PFSK-1 (cell line): ENCODE data around the gene CCL26.

Source experiments
- POLR2AphosphoS5 ChIP-seq: IDR thresholded peaks from 2 replicates; pipeline ENCODE4 v1.6.1; 2012; ENCODE audit warnings: low read depth, mild to moderate bottlenecking, control low read depth, low read length, moderate library complexity
- SIN3A ChIP-seq: IDR thresholded peaks from 2 replicates; pipeline ENCODE4 v1.6.1; 2012; ENCODE audit warnings: mild to moderate bottlenecking, low read length, moderate library complexity, borderline replicate concordance; ENCODE audit not compliant: insufficient read depth
- TF ChIP-seq, protein P1 (sequence below), 2 experiments: IDR thresholded peaks; 2 replicates each; pipeline versions ENCODE4 v1.6.1 to v1.8.0; 2011 to 2012; ENCODE audit warnings: low read depth in 2 of 2, low read length in 2 of 2, control low read depth in 1 of 2, inconsistent platforms in 1 of 2, mild to moderate bottlenecking in 1 of 2, moderate library complexity in 1 of 2; ENCODE audit not compliant: insufficient read depth in 1 of 2

DNA sequence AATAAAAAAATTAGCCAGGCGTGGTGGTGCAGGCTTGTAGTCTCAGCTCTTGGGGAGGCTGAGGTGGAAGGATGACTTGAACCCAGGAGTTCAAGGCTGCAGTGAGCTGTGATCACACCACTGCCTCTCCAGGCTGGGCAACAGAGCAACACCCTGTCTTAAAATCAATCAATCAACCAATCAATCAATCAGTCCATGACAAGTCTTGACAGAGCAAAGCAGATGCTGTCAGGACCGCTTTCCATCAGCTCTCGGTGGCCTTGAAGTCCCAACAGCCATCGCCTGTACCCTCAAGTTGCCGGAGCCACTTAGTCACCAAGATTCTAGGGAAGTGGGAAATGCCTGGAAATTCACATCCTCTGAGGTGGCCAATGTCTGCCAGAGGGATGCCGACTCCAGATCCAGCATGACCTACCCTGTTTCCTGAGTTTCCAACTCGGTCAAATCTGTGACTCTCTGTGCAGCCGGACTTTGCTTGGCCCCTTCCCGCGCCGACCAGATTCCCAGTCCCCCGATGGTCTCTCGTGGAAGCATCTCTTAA lies 42.5 kb upstream of the CCL26 start:
- TF ChIP-seq POLR2AphosphoS5 (no peak), SIN3A (no peak)
- TF ChIP-seq, protein P1, sequence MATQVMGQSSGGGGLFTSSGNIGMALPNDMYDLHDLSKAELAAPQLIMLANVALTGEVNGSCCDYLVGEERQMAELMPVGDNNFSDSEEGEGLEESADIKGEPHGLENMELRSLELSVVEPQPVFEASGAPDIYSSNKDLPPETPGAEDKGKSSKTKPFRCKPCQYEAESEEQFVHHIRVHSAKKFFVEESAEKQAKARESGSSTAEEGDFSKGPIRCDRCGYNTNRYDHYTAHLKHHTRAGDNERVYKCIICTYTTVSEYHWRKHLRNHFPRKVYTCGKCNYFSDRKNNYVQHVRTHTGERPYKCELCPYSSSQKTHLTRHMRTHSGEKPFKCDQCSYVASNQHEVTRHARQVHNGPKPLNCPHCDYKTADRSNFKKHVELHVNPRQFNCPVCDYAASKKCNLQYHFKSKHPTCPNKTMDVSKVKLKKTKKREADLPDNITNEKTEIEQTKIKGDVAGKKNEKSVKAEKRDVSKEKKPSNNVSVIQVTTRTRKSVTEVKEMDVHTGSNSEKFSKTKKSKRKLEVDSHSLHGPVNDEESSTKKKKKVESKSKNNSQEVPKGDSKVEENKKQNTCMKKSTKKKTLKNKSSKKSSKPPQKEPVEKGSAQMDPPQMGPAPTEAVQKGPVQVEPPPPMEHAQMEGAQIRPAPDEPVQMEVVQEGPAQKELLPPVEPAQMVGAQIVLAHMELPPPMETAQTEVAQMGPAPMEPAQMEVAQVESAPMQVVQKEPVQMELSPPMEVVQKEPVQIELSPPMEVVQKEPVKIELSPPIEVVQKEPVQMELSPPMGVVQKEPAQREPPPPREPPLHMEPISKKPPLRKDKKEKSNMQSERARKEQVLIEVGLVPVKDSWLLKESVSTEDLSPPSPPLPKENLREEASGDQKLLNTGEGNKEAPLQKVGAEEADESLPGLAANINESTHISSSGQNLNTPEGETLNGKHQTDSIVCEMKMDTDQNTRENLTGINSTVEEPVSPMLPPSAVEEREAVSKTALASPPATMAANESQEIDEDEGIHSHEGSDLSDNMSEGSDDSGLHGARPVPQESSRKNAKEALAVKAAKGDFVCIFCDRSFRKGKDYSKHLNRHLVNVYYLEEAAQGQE (IDR thresholded peaks at IDR 0.05; ENCODE audit: insufficient read depth in 1 of 2, low read depth in 2 of 2, low read length in 2 of 2) = no peak
